ENCODE measurements around the gene HLA-C. TPM values are rescaled to one million over a fixed set of nuclear protein-coding genes. Genes with fewer than 3 reads are reported as not detected.

Gene HLA-C
- total and polyA plus RNA-seq, 9 of the 15 experiments (the other 6 are each of a cell fraction or from before 2014, with no cell fraction given) = 0.23 to 4.9 (median 1.2) TPM

GRCh38 chr6:31267651-31268368 is 4.1 kb downstream of the HLA-C start:
- in situ Hi-C loops (cut with MboI) (loop anchor here (5.0 kb wide), 1 partner anchor 84 kb away; no protein-coding TSS in a partner anchor), intact Hi-C loops (cut with micrococcal nuclease) (loop anchor here (2.0 kb wide), 1 partner anchor 85 kb away; no protein-coding TSS in a partner anchor)
- no TSS peak for BruUV-seq (replicated peaks)
- no peaks in the 10 kb centered on the region for H3K9me3 ChIP-seq (replicated peaks; ENCODE audit: control insufficient read depth, insufficient read depth, low read depth, low read length)
- CTCF ChIA-PET (ENCODE audit: low intra/inter-chr PET ratio) = no interaction called here
- H3K4me3 ChIP-seq = no peak overlapping the region
- no peak overlapping the region for H3K4me2 ChIP-seq (ENCODE audit: insufficient read depth, low read length)
- ATAC-seq (no peak), DNase-seq (ENCODE audit: extremely low read depth in 1 of 4, low spot score in 3 of 4) (no peak), FAIRE-seq (no peak)
- no peak overlapping the region for H2AFZ ChIP-seq (ENCODE audit: low read depth, low read length)
- H3K9me1 ChIP-seq (ENCODE audit: control insufficient read depth, insufficient read depth, low read length) = no peaks in the 10 kb centered on the region
- H3K9ac ChIP-seq (ENCODE audit: insufficient read depth in 1 of 2, low read depth in 2 of 2, low read length in 2 of 2) = no peak overlapping the region
- no peaks in the 10 kb centered on the region for H3K36me3 ChIP-seq (ENCODE audit: control insufficient read depth, insufficient read depth, low read length)
- no peaks in the 10 kb centered on the region for H3K79me2 ChIP-seq (ENCODE audit: control insufficient read depth, insufficient read depth, low read length)
- peaks cover 0 to 14% of the 10 kb centered on the region in 2 experiments; a peak in 3 of 5 replicates for H3K27me3 ChIP-seq (ENCODE audit: control insufficient read depth in 2 of 2, insufficient read depth in 2 of 2, low read length in 2 of 2)
- POLR2A ChIA-PET = interaction anchor here (1.5 kb wide), 1 partner anchor 86 kb away, joined by 6 read pairs; no protein-coding TSS in a partner anchor
- no peak overlapping the region for H3K27ac ChIP-seq (ENCODE audit: extremely low read depth, low read depth, low read length)
- under 1% methylated on average over 7 of the region's 7 CpGs for WGBS (ENCODE audit: insufficient coverage, low coverage, missing lambda C conversion rate)
- no peaks in the 10 kb centered on the region for H4K20me1 ChIP-seq (replicated peaks; ENCODE audit: control insufficient read depth, insufficient read depth, low read length)
- peaks cover 0 to 10% of the 10 kb centered on the region in 2 experiments; a peak in 2 of 5 replicates for H3K4me1 ChIP-seq (replicated peaks in 1 of 2; ENCODE audit: control insufficient read depth in 2 of 2, insufficient read depth in 2 of 2, low read length in 2 of 2)
- TF ChIP-seq FOXO4 (CRISPR knock-in tag; IDR thresholded peaks at IDR 0.05) (no peak), GTF2B (IDR thresholded peaks at IDR 0.05; ENCODE audit: extremely low read depth, insufficient read length) (no peak), BRD4 (IDR thresholded peaks at IDR 0.05) (no peak), PREB (CRISPR knock-in tag; IDR thresholded peaks at IDR 0.05) (no peak), DDX20 (tag; IDR thresholded peaks at IDR 0.05; ENCODE audit: low read depth) (no peak), ZNF12 (CRISPR knock-in tag; IDR thresholded peaks at IDR 0.05) (no peak), E4F1 (CRISPR knock-in tag; IDR thresholded peaks at IDR 0.05; ENCODE audit: borderline replicate concordance) (no peak)
